NCI-H1092 treated with DMSO at 0.1 percent for 48 hours (cell line): ENCODE results near the gene CIT.

Experiments used
- DNase-seq: peaks from one replicate; lab custom pipeline; 2025; lab: John Stamatoyannopoulos, UW

The CIT gene

GRCh38 chr12:119694111-119694510 is 183.0 kb downstream of the CIT start:
- DNase-seq = no peak

GRCh38 chr12:119693511-119693910 is 183.6 kb downstream of the CIT start:
- DNase-seq = no peak

- DNase-seq = peak; percentile 38
Observed at GRCh38 chr12:119692997-119693396, 184.1 kb downstream of the CIT start.

- peak; percentile 22 for DNase-seq
Observed at GRCh38 chr12:119692410-119692809, 184.7 kb downstream of the CIT start.

GRCh38 chr12:119691202-119691810 is 185.8 kb downstream of the CIT start:
- no peak for DNase-seq

GRCh38 chr12:119689935-119690500 is 187.1 kb downstream of the CIT start:
- DNase-seq = no peak

- no peak for DNase-seq
Observed at GRCh38 chr12:119687879-119688278, 189.2 kb downstream of the CIT start.

- no peak for DNase-seq
Observed at GRCh38 chr12:119687406-119687805, 189.7 kb downstream of the CIT start.

GRCh38 chr12:119686776-119687175 is 190.3 kb downstream of the CIT start:
- no peak for DNase-seq

- no peak for DNase-seq
Observed at GRCh38 chr12:119686355-119686754, 190.8 kb downstream of the CIT start.

GRCh38 chr12:119685375-119685774 is 191.7 kb downstream of the CIT start:
- no peak for DNase-seq

- DNase-seq = no peak
Observed at GRCh38 chr12:119684711-119685369, 192.3 kb downstream of the CIT start.

GRCh38 chr12:119683816-119684215 is 193.3 kb downstream of the CIT start:
- DNase-seq = no peak

- no peak for DNase-seq
Observed at GRCh38 chr12:119683413-119683812, 193.7 kb downstream of the CIT start.

GRCh38 chr12:119682639-119683252 is 194.4 kb downstream of the CIT start:
- DNase-seq = no peak

GRCh38 chr12:119681728-119682638 is 195.1 kb downstream of the CIT start:
- DNase-seq = no peak

GRCh38 chr12:119681111-119681510 is 196.0 kb downstream of the CIT start:
- DNase-seq = no peak

GRCh38 chr12:119679490-119679889 is 197.6 kb downstream of the CIT start:
- DNase-seq = peak; percentile 69

GRCh38 chr12:119679081-119679480 is 198.0 kb downstream of the CIT start:
- DNase-seq = peak; percentile 82

- DNase-seq = no peak
Observed at GRCh38 chr12:119678459-119678858, 198.7 kb downstream of the CIT start.

GRCh38 chr12:119676573-119676972 is 200.5 kb downstream of the CIT start:
- no peak for DNase-seq

GRCh38 chr12:119676022-119676421 is 201.1 kb downstream of the CIT start:
- no peak for DNase-seq
